Liver (tissue), 9 donors: ENCODE measurements around the gene PDLIM4. TPM values are rescaled to one million over a fixed set of nuclear protein-coding genes. Genes with fewer than 3 reads are reported as not detected.

ENCODE experiments used
- DNase-seq: peaks from one replicate; pipeline ENCODE4 v3.0.0-alpha.2; 2017; ENCODE audit warnings: low spot score
- H3K27ac ChIP-seq, 2 donors: one replicate each; pipeline ENCODE4 v1.7.0; 2013; ENCODE audit warnings: inconsistent platforms in 2 of 2, low read length in 2 of 2, control low read depth in 1 of 2, low read depth in 1 of 2, mild to moderate bottlenecking in 1 of 2
- H3K27me3 ChIP-seq, 4 donors: one replicate each; pipeline versions ENCODE4 v1.6.1 to v1.7.0; 2013; ENCODE audit warnings: low read length in 3 of 4, inconsistent platforms in 1 of 4, mild to moderate bottlenecking in 1 of 4, moderate library complexity in 1 of 4; ENCODE audit not compliant: control insufficient read depth in 4 of 4, insufficient read depth in 4 of 4
- H3K36me3 ChIP-seq, 4 donors: one replicate each; pipeline versions ENCODE4 v1.6.1 to v1.7.0; 2013; ENCODE audit warnings: low read length in 3 of 4, mild to moderate bottlenecking in 3 of 4, low read depth in 1 of 4, moderate library complexity in 1 of 4; ENCODE audit not compliant: control insufficient read depth in 4 of 4, insufficient read depth in 3 of 4
- H3K4me1 ChIP-seq, 4 donors: one replicate each; pipeline versions ENCODE4 v1.6.1 to v1.7.0; 2013; ENCODE audit warnings: low read length in 3 of 4, mild to moderate bottlenecking in 3 of 4, moderate library complexity in 1 of 4; ENCODE audit not compliant: control insufficient read depth in 4 of 4, insufficient read depth in 4 of 4
- H3K4me3 ChIP-seq, 3 donors: one replicate each; pipeline versions ENCODE4 v1.6.1 to v1.7.0; 2013; ENCODE audit warnings: low read length in 3 of 3, control low read depth in 1 of 3, low read depth in 1 of 3, mild to moderate bottlenecking in 1 of 3
- H3K9ac ChIP-seq, 2 donors: one replicate each; pipeline ENCODE4 v1.7.0; 2013; ENCODE audit warnings: low read length in 2 of 2, mild to moderate bottlenecking in 2 of 2, moderate library complexity in 2 of 2, control low read depth in 1 of 2, low read depth in 1 of 2
- H3K9me3 ChIP-seq, 4 donors: one replicate each; pipeline versions ENCODE4 v1.6.1 to v1.7.0; 2013; ENCODE audit warnings: low read length in 3 of 4; ENCODE audit not compliant: control insufficient read depth in 4 of 4
- ATF3 ChIP-seq: IDR thresholded peaks from 2 replicates; pipeline ENCODE4 v1.6.1; 2016; ENCODE audit warnings: antibody characterized with exemption
- CTCF ChIP-seq: fragments of 150-350 bp; IDR thresholded peaks from 2 replicates; pipeline ENCODE4 v1.5.1; 2017; ENCODE audit warnings: improper control_type of control experiment, low read depth, low read length; ENCODE audit not compliant: missing input control
- EGR1 ChIP-seq, 2 donors: IDR thresholded peaks; 2 replicates each; pipeline ENCODE4 v1.6.1; 2016 to 2018; ENCODE audit warnings: antibody characterized with exemption in 2 of 2, low read depth in 2 of 2
- FOXA1 ChIP-seq: IDR thresholded peaks from 2 replicates; pipeline ENCODE4 v1.6.1; 2016; ENCODE audit warnings: antibody characterized with exemption
- FOXA2 ChIP-seq: IDR thresholded peaks from 2 replicates; pipeline ENCODE4 v1.6.1; 2016; ENCODE audit warnings: antibody characterized with exemption
- GABPA ChIP-seq, 2 donors: IDR thresholded peaks in 1 of 2; conservative IDR thresholded peaks in 1 of 2; 2 replicates each; pipeline ENCODE4 v1.6.1; 2016; ENCODE audit warnings: antibody characterized with exemption in 2 of 2, mild to moderate bottlenecking in 1 of 2, moderate library complexity in 1 of 2
- HNF4A ChIP-seq, 2 donors: conservative IDR thresholded peaks; 2 replicates each; pipeline ENCODE4 v1.6.1; 2016; ENCODE audit warnings: antibody characterized with exemption in 2 of 2, mild to moderate bottlenecking in 2 of 2
- HNF4G ChIP-seq: IDR thresholded peaks from 2 replicates; pipeline ENCODE4 v1.6.1; 2016; ENCODE audit warnings: antibody characterized with exemption
- JUND ChIP-seq, 2 donors: IDR thresholded peaks; 2 replicates each; pipeline ENCODE4 v1.6.1; 2016; ENCODE audit warnings: antibody characterized with exemption in 2 of 2
- MAX ChIP-seq: IDR thresholded peaks from 2 replicates; pipeline ENCODE4 v1.6.1; 2016; ENCODE audit warnings: antibody characterized with exemption
- NR2F2 ChIP-seq: IDR thresholded peaks from 2 replicates; pipeline ENCODE4 v1.6.1; 2016; ENCODE audit warnings: antibody characterized with exemption
- RAD21 ChIP-seq, 2 donors: IDR thresholded peaks; 2 replicates each; pipeline ENCODE4 v1.6.1; 2016; ENCODE audit warnings: antibody characterized with exemption in 2 of 2, mild to moderate bottlenecking in 2 of 2
- REST ChIP-seq: IDR thresholded peaks from 2 replicates; pipeline ENCODE4 v1.6.1; 2016; ENCODE audit warnings: antibody characterized with exemption, mild to moderate bottlenecking
- RXRA ChIP-seq, 2 donors: IDR thresholded peaks; 2 replicates each; pipeline ENCODE4 v1.6.1; 2017 to 2018; ENCODE audit warnings: antibody characterized with exemption in 2 of 2, mild to moderate bottlenecking in 1 of 2
- SP1 ChIP-seq: IDR thresholded peaks from 2 replicates; pipeline ENCODE4 v1.6.1; 2018; ENCODE audit warnings: antibody characterized with exemption, mild to moderate bottlenecking
- TAF1 ChIP-seq: conservative IDR thresholded peaks from 2 replicates; pipeline ENCODE4 v1.6.1; 2016; ENCODE audit warnings: antibody characterized with exemption, mild to moderate bottlenecking
- YY1 ChIP-seq: IDR thresholded peaks from 2 replicates; pipeline ENCODE4 v1.6.1; 2016; ENCODE audit warnings: antibody characterized with exemption, mild to moderate bottlenecking
- ZBTB33 ChIP-seq: IDR thresholded peaks from 2 replicates; pipeline ENCODE4 v1.6.1; 2016; ENCODE audit warnings: antibody characterized with exemption
- WGBS: extraction: QIAGEN DNeasy Blood & Tissue Kit; methylation state at CpG from one replicate; pipeline ENCODE4 v1.1.7; 2013; 5-methylcytosine and 5-hydroxymethylcytosine counted together
- polyA plus RNA-seq, 2 donors: library from polyadenylated mRNA; stranded (reverse) in 1 of 2; unstranded in 1 of 2; fragments of 200-250 nt in 1 of 2; fragments of >200 nt in 1 of 2; fragmentation: Nextera tagmentation in 1 of 2; extraction: Ambion mirVana in 1 of 2; gene quantifications; one replicate each; pipeline versions ENCODE4 v1.2.1 to v1.2.3, GENCODE V29; 2013 to 2015
- total RNA-seq, 2 donors: library from RNA; depleted of rRNA; stranded (reverse); fragments of >200 nt; gene quantifications; one replicate each; pipeline ENCODE4 v1.2.3, GENCODE V29; 2014
- donor health status: healthy.
- donor health status: healthy.
- donor health status: healthy.
- donor health status: healthy.
- donor health status: healthy.

Gene PDLIM4
- total and polyA plus RNA-seq, 4 donors, result 0.25 to 0.93 (median 0.65) TPM

GRCh38 chr5:132250547-132250946, 6.9 kb upstream of the PDLIM4 start:
- H3K9me3 ChIP-seq, result peaks cover 0 to 6% (median 2%) of the 10 kb centered on the region in 4 donors
- H3K4me1 ChIP-seq, result no peaks in the 10 kb centered on the region
- no peak for DNase-seq
- whole genome bisulfite sequencing, result 94% methylated on average over 2 of the region's 2 CpGs
- H3K36me3 ChIP-seq, result no peaks in the 10 kb centered on the region
- no peak overlapping the region for H3K9ac ChIP-seq
- no peaks in the 10 kb centered on the region for H3K27me3 ChIP-seq
- no peak overlapping the region for H3K27ac ChIP-seq
- no peak overlapping the region for H3K4me3 ChIP-seq
- TF ChIP-seq HNF4A (conservative IDR thresholded peaks at IDR 0.05), result no peak
- no peak for TF ChIP-seq JUND (IDR thresholded peaks at IDR 0.05)
- no peak for TF ChIP-seq EGR1 (IDR thresholded peaks at IDR 0.05; ENCODE audit: low read depth in 2 of 2)
- no peak for TF ChIP-seq ATF3
- no peak for TF ChIP-seq SP1
- TF ChIP-seq NR2F2, result no peak
- TF ChIP-seq RXRA (IDR thresholded peaks at IDR 0.05), result no peak
- TF ChIP-seq GABPA (IDR thresholded peaks at IDR 0.05 in 1 of 2, conservative IDR thresholded peaks at IDR 0.05 in 1 of 2), result no peak
- TF ChIP-seq FOXA1, result no peak
- no peak for TF ChIP-seq MAX
- TF ChIP-seq HNF4G, result no peak
- no peak for TF ChIP-seq YY1
- no peak for TF ChIP-seq FOXA2
- TF ChIP-seq CTCF, result no peak
- no peak for TF ChIP-seq TAF1
- no peak for TF ChIP-seq ZBTB33
- TF ChIP-seq RAD21 (IDR thresholded peaks at IDR 0.05), result no peak
- no peak for TF ChIP-seq REST
